Subcutaneous abdominal adipose tissue (tissue), 5 donors: Measurements from ENCODE around the gene STXBP1.

ENCODE experiments used
- H3K27ac ChIP-seq: one replicate; pipeline ENCODE4 v1.7.0; 2013; ENCODE audit warnings: low read depth, mild to moderate bottlenecking, inconsistent platforms, low read length, moderate library complexity
- H3K27me3 ChIP-seq, 5 donors: one replicate each; pipeline ENCODE4 v1.7.0; 2013; ENCODE audit warnings: low read length in 5 of 5, inconsistent platforms in 1 of 5; ENCODE audit not compliant: control insufficient read depth in 5 of 5, insufficient read depth in 4 of 5
- H3K36me3 ChIP-seq, 5 donors: one replicate each; pipeline ENCODE4 v1.7.0; 2013; ENCODE audit warnings: low read length in 5 of 5; ENCODE audit not compliant: control insufficient read depth in 5 of 5, insufficient read depth in 5 of 5
- H3K4me1 ChIP-seq, 5 donors: one replicate each; pipeline ENCODE4 v1.7.0; 2013; ENCODE audit warnings: low read length in 5 of 5, mild to moderate bottlenecking in 3 of 5, moderate library complexity in 1 of 5; ENCODE audit not compliant: control insufficient read depth in 5 of 5, insufficient read depth in 5 of 5
- H3K4me3 ChIP-seq, 5 donors: one replicate each; pipeline ENCODE4 v1.7.0; 2013; ENCODE audit warnings: low read length in 5 of 5, low read depth in 1 of 5
- H3K9ac ChIP-seq, 5 donors: one replicate each; pipeline ENCODE4 v1.7.0; 2013; ENCODE audit warnings: low read length in 5 of 5, mild to moderate bottlenecking in 4 of 5, moderate library complexity in 3 of 5
- H3K9me3 ChIP-seq, 5 donors: one replicate each; pipeline ENCODE4 v1.7.0; 2013; ENCODE audit warnings: low read length in 5 of 5; ENCODE audit not compliant: control insufficient read depth in 5 of 5
- donor health status: healthy.
- donor health status: healthy.
- donor health status: healthy.
- donor health status: healthy.
- donor health status: healthy.

The STXBP1 gene

GRCh38 chr9:127729522-127730256 lies 117.6 kb downstream of the STXBP1 start:
- H3K4me1 ChIP-seq = peaks cover 4 to 13% (median 10%) of the 10 kb centered on the region in 5 donors
- H3K27ac ChIP-seq = no peak overlapping the region
- H3K9ac ChIP-seq = no peak overlapping the region
- no peak overlapping the region for H3K4me3 ChIP-seq
- H3K9me3 ChIP-seq = no peaks in the 10 kb centered on the region
- H3K27me3 ChIP-seq = no peaks in the 10 kb centered on the region
- H3K36me3 ChIP-seq = peaks cover 0 to 37% (median 21%) of the 10 kb centered on the region in 5 donors

DNA sequence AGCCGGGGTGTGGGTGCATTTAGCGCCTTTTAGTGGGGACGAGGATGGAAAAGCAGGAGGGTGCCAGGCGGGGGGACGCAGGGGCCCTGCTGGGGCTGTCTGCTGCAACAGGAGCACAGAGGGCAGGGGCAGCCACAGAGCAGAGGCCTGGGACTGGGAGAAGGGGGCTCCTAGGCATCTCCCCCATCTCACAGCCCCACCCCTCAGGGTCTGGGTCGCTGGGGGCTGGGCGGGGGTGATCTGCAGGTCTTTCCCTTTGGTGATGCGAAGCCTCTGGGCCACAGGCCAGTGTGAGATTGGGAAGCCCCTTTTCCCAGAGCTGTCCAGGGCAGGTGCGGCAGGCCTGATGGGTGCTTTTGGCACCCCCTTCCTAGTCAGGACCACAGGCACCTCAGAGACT lies 118.2 kb downstream of the STXBP1 start:
- Histone ChIP-seq H3K9ac (no peak overlapping the region), H3K36me3 (peaks cover 0 to 37% (median 21%) of the 10 kb centered on the region in 5 donors), H3K4me3 (no peak overlapping the region), H3K27ac (no peak overlapping the region), H3K27me3 (no peaks in the 10 kb centered on the region), H3K9me3 (no peaks in the 10 kb centered on the region), H3K4me1 (peaks cover 4 to 13% (median 8%) of the 10 kb centered on the region in 5 donors)

DNA sequence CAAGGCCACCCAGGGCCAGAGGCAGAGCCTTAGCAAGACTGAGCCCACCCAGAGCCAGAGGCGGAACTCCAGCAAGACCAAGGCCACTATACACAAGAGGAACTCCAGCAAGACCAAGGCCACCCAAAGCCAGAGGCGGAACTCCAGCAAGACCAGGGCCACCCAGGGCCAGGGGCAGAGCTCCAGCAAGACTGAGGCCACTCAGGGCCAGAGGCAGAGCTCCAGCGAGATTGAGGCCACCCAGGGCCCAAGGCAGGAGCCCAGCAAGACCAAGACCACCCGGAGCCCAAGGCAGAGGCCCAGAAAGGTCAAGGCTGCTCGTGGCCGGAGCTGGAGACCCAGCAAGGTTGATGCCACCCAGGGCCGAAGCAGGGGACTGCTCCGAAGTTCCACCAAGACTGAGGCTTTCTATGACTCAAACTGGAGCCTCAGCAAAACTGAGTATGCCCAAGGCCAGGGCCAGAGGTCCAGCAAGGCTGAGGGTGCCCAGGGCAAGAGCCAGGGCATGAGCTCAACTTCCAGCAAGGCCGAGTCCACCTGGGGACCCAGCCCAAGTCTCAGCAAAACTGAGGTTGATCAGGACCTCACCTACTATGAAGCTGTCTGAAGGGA lies 118.8 kb downstream of the STXBP1 start:
- no peaks in the 10 kb centered on the region for H3K9me3 ChIP-seq
- peaks cover 8 to 19% (median 14%) of the 10 kb centered on the region in 5 donors for H3K4me1 ChIP-seq
- no peak overlapping the region for H3K4me3 ChIP-seq
- H3K9ac ChIP-seq = no peak overlapping the region
- H3K27ac ChIP-seq = no peak overlapping the region
- H3K36me3 ChIP-seq = peaks cover 0 to 37% (median 21%) of the 10 kb centered on the region in 5 donors
- no peaks in the 10 kb centered on the region for H3K27me3 ChIP-seq

GRCh38 chr9:127731938-127732337 lies 119.9 kb downstream of the STXBP1 start:
- Histone ChIP-seq H3K27ac (no peak overlapping the region), H3K4me3 (no peak overlapping the region), H3K27me3 (no peaks in the 10 kb centered on the region), H3K4me1 (peaks cover 8 to 19% (median 14%) of the 10 kb centered on the region in 5 donors), H3K36me3 (peaks cover 0 to 37% (median 21%) of the 10 kb centered on the region in 5 donors), H3K9ac (no peak overlapping the region), H3K9me3 (no peaks in the 10 kb centered on the region)

DNA sequence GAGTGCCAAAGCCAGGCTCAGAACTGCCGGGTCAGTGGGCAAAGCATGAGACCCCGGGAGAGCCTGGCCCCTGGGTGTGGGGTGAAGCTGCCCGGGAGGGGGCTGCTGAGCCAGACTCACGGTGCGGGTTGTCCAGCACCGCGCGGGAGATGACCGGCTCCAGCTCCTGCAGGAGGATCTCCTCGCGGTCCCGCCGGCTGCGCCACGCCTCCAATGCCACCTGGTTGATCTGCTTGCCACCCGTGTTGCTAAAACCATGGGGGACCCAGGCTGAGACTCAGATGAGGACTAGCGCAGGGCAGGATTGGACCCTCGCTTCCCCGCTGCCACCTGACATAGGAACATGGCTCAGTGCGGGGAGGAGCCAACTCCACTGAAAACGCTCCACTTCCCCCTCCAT lies 120.4 kb downstream of the STXBP1 start:
- Histone ChIP-seq H3K9me3 (no peaks in the 10 kb centered on the region), H3K27ac (no peak overlapping the region), H3K4me1 (peaks cover 9 to 21% (median 14%) of the 10 kb centered on the region in 5 donors)

GRCh38 chr9:127733614-127734013 lies 121.5 kb downstream of the STXBP1 start:
- Histone ChIP-seq H3K27me3 (no peaks in the 10 kb centered on the region), H3K9ac (peak overlapping the region in 1 of 5 donors; percentile 13), H3K4me3 (no peak overlapping the region), H3K36me3 (peaks cover 0 to 46% (median 28%) of the 10 kb centered on the region in 5 donors), H3K9me3 (no peaks in the 10 kb centered on the region), H3K4me1 (peaks cover 9 to 21% (median 14%) of the 10 kb centered on the region in 5 donors), H3K27ac (no peak overlapping the region)

More for the DNA sequence above, 120.4 kb downstream of the STXBP1 start:
- Histone ChIP-seq H3K9ac (no peak overlapping the region), H3K27me3 (no peaks in the 10 kb centered on the region), H3K36me3 (peaks cover 0 to 37% (median 21%) of the 10 kb centered on the region in 5 donors), H3K4me3 (no peak overlapping the region)

DNA sequence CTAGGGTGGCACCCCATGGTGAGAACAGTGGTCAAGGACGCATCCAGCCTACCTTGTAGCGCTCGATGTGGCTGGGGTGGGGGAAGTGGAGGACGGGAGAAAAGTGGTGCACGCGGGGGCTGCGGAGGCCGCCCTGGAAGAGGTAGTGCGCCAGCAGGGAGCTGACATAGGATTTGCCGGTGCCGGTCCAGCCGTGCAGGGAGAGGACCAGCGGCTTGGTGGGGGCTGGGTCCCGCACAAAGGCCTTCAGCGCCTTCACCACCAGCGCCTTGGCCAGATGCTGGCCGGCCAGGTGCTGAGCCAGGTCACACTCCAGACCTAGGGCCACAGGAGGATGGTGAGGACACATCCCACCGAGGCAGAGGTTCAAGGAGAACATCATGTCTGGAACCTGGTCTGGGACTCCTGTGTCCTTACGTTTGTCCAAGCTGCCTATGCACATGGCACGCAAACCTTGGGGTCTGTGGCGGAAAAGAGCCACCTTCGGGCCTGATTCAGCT lies 122.2 kb downstream of the STXBP1 start:
- Histone ChIP-seq H3K9me3 (no peaks in the 10 kb centered on the region), H3K36me3 (peaks cover 0 to 51% (median 31%) of the 10 kb centered on the region in 5 donors), H3K4me1 (peaks cover 9 to 21% (median 14%) of the 10 kb centered on the region in 5 donors), H3K9ac (peak overlapping the region in 4 of 5 donors; percentile 41 to 79 (median 72)), H3K27me3 (no peaks in the 10 kb centered on the region), H3K4me3 (peak overlapping the region; percentile 36 to 76 (median 71)), H3K27ac (peak overlapping the region; percentile 81)

DNA sequence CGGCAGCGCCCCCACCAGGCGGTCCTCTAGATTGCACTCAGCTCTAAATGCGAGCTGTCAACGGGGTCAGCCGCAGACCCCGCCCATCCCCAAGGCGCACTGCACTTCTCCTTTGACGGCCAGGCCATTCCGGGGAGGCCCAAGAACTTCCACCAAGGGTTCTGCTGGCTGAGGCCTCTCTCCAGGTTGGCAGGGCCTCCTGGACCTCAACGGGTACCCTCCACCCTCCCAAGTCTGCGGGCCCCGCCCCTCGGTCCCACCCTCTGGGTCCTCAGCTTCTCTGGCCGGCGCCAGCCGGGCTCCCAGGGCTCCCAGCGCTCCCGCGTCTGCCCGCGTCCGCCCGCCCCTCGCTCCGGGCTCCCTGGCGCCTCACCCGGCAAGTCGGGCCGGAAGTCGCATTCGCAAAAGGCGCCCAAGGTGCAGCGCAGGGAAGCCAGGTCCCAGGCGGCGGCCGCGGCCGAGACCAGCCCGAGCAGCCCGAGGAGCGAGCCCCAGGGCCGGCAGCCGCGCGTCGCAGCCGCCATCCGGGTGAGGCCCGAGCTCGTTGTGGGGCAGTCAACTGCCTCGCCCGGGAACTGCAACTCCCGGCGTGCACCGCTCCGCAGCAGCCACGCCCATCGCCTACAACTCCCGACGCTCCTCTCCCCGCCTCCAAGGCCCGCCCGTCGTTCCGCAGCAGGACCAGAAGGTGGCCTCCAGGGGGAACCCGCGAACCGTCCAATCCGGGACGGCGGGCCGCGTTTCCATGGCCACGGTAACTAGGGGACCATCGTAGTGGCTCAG lies 122.9 kb downstream of the STXBP1 start, which contains the start of gene TOR2A:
TSS of gene TOR2A (minus strand) at position 548 of the 783 bp plus-strand sequence. CDS start at position 524, 24 bp downstream.
- Histone ChIP-seq H3K9me3 (no peaks in the 10 kb centered on the region), H3K27me3 (no peaks in the 10 kb centered on the region), H3K27ac (peak within 1 kb of the TSS; percentile 81), H3K4me3 (peak within 1 kb of the TSS; percentile 43 to 76 (median 71)), H3K4me1 (peaks cover 11 to 26% (median 17%) of the 10 kb centered on the region in 5 donors), H3K36me3 (peaks cover 0 to 54% (median 37%) of the 10 kb centered on the region in 5 donors), H3K9ac (peak within 1 kb of the TSS in 4 of 5 donors; percentile 59 to 79 (median 72))

DNA sequence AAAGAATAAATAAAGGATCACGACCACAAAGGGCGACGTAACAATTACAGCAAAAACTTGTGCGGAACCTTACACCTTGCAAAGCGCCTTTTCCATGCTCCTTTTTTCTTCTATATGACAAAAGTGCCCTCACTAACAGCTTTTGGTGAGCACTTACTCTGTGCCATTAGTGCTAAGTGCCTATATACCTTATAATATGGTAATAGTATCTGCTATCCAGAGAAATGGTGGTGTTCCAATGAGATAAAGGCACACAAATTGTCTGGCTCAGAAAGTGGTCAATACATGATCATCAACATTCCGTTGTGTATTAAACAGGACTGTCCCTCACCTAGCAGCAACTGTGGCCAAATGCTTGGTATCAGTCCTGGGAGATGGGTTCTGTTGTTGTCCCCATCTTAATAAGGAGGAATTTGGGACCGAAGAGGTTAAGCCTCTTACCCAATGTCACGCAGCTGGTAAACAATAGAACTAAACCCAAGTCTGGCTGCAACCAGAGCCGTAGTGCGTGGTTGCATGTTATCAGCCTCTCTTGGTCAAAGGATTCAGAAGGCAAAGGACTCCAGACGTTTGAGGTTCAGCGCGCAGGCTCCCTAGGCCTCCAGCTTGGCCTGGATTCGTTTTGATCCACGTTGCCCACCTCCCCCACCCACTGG lies 123.6 kb downstream of the STXBP1 start:
- Histone ChIP-seq H3K9me3 (no peaks in the 10 kb centered on the region), H3K36me3 (peaks cover 0 to 52% (median 41%) of the 10 kb centered on the region in 5 donors), H3K27me3 (no peaks in the 10 kb centered on the region), H3K4me3 (no peak overlapping the region), H3K27ac (peak overlapping the region; percentile 41), H3K4me1 (peaks cover 14 to 31% (median 24%) of the 10 kb centered on the region in 5 donors), H3K9ac (no peak overlapping the region)
